Parathyroid adenoma (tissue), 2 donors: ENCODE measurements around the gene USH2A.

Experiments used
- H2AFZ ChIP-seq: fragments of 300-600 bp; sonication (generic); one replicate; pipeline ENCODE4 v1.7.0; 2017; ENCODE audit warnings: antibody characterized with exemption, mild to moderate bottlenecking
- H3K27ac ChIP-seq: fragments of 300-600 bp; sonication (generic); one replicate; pipeline ENCODE4 v1.7.0; 2017
- H3K27me3 ChIP-seq: fragments of 300-600 bp; sonication (generic); one replicate; pipeline ENCODE4 v1.7.0; 2017; ENCODE audit warnings: low read length; ENCODE audit not compliant: control insufficient read depth, insufficient read depth
- H3K36me3 ChIP-seq: fragments of 300-600 bp; sonication (generic); one replicate; pipeline ENCODE4 v1.7.0; 2017; ENCODE audit warnings: low read length; ENCODE audit not compliant: control insufficient read depth, insufficient read depth
- H3K4me1 ChIP-seq: fragments of 300-600 bp; sonication (generic); one replicate; pipeline ENCODE4 v1.7.0; 2017; ENCODE audit warnings: control low read depth
- H3K4me2 ChIP-seq: fragments of 300-600 bp; sonication (generic); one replicate; pipeline ENCODE4 v1.7.0; 2017; ENCODE audit warnings: low read length
- H3K4me3 ChIP-seq: fragments of 300-600 bp; sonication (generic); one replicate; pipeline ENCODE4 v1.7.0; 2017; ENCODE audit warnings: low read depth, low read length
- H3K79me2 ChIP-seq: fragments of 300-600 bp; sonication (generic); one replicate; pipeline ENCODE4 v1.7.0; 2017; ENCODE audit warnings: control low read depth
- H3K9ac ChIP-seq: fragments of 300-600 bp; sonication (generic); one replicate; pipeline ENCODE4 v1.7.0; 2017; ENCODE audit warnings: mild to moderate bottlenecking
- H3K9me3 ChIP-seq: fragments of 300-600 bp; sonication (generic); one replicate; pipeline ENCODE4 v1.7.0; 2017; ENCODE audit warnings: low read length; ENCODE audit not compliant: control insufficient read depth
- CTCF ChIP-seq: fragments of 300-600 bp; sonication (generic); IDR thresholded peaks from one replicate; pipeline ENCODE4 v1.7.0; 2017; ENCODE audit warnings: antibody characterized with exemption, mild to moderate bottlenecking
- donor health status: primary hyperparathyroidism.

Gene USH2A

GRCh38 chr1:215987092-215987875 is 436.0 kb downstream of the USH2A start:
- H3K4me2 ChIP-seq = no peak overlapping the region
- H3K4me1 ChIP-seq = no peaks in the 10 kb centered on the region
- H2AFZ ChIP-seq = no peak overlapping the region
- H3K27me3 ChIP-seq = no peaks in the 10 kb centered on the region
- no peaks in the 10 kb centered on the region for H3K79me2 ChIP-seq
- no peak overlapping the region for H3K27ac ChIP-seq
- no peak for TF ChIP-seq CTCF
- no peaks in the 10 kb centered on the region for H3K9me3 ChIP-seq
- H3K4me3 ChIP-seq = no peak overlapping the region
- no peak overlapping the region for H3K9ac ChIP-seq
- no peaks in the 10 kb centered on the region for H3K36me3 ChIP-seq

GRCh38 chr1:215986401-215986800 is 436.8 kb downstream of the USH2A start:
- H3K4me2 ChIP-seq = no peak overlapping the region
- TF ChIP-seq CTCF = no peak
- H3K9ac ChIP-seq = no peak overlapping the region
- no peaks in the 10 kb centered on the region for H3K4me1 ChIP-seq
- H3K9me3 ChIP-seq = no peaks in the 10 kb centered on the region
- no peaks in the 10 kb centered on the region for H3K36me3 ChIP-seq
- no peaks in the 10 kb centered on the region for H3K79me2 ChIP-seq
- no peak overlapping the region for H3K4me3 ChIP-seq
- H2AFZ ChIP-seq = no peak overlapping the region
- H3K27ac ChIP-seq = no peak overlapping the region
- no peaks in the 10 kb centered on the region for H3K27me3 ChIP-seq

DNA sequence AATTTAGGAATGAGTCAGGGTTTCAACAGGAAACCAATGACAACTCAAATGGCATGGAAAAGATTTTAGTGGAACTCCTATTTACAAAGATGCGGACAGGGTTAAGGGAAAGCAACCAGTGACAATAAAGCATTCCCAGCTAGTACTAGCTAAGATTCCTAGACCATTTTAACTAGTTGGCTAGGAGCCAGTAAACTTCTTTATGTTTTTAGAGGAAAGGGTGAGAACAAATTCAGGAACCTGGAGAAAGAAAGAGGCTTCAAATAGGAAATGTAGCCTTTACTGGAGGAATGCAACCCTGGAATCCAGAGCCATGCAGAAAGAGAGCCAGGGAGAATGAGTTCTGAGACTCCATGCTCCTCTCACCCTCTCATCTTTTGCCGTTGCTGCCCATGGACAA is 439.6 kb downstream of the USH2A start:
- no peak overlapping the region for H3K9ac ChIP-seq
- H3K36me3 ChIP-seq = no peaks in the 10 kb centered on the region
- H3K4me2 ChIP-seq = no peak overlapping the region
- H3K27ac ChIP-seq = no peak overlapping the region
- H2AFZ ChIP-seq = no peak overlapping the region
- H3K27me3 ChIP-seq = no peaks in the 10 kb centered on the region
- no peaks in the 10 kb centered on the region for H3K9me3 ChIP-seq
- H3K4me3 ChIP-seq = no peak overlapping the region
- no peaks in the 10 kb centered on the region for H3K4me1 ChIP-seq
- no peaks in the 10 kb centered on the region for H3K79me2 ChIP-seq
- no peak for TF ChIP-seq CTCF

- Histone ChIP-seq H3K27ac (no peak overlapping the region), H3K79me2 (no peaks in the 10 kb centered on the region), H3K9me3 (no peaks in the 10 kb centered on the region), H2AFZ (no peak overlapping the region), H3K4me3 (no peak overlapping the region), H3K27me3 (no peaks in the 10 kb centered on the region), H3K4me1 (no peaks in the 10 kb centered on the region), H3K4me2 (no peak overlapping the region), H3K36me3 (no peaks in the 10 kb centered on the region), H3K9ac (no peak overlapping the region)
- no peak for TF ChIP-seq CTCF
These were observed 451.3 kb downstream of the USH2A start for GRCh38 chr1:215971793-215972441.

DNA sequence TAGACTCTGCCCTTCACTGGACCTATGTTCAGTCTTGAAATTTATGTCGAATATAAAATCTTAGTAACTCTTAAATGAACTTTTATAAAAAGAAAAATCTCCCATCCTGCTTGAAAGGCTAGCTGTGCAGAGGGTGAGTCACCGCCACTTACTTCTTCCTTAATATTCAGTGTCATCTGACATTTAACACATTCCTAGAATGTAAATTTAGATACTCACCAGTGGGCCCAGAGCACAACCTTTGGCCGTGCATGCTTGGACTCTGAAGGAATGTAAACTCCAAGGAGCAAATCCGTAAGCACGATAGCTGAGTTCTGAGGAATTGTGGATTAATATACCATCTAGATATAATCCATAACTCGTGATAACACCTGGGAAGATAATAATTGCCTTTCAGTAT is 452.8 kb downstream of the USH2A start:
- H3K4me3 ChIP-seq = no peak overlapping the region
- H3K27me3 ChIP-seq = no peaks in the 10 kb centered on the region
- TF ChIP-seq CTCF = no peak
- no peaks in the 10 kb centered on the region for H3K36me3 ChIP-seq
- no peaks in the 10 kb centered on the region for H3K9me3 ChIP-seq
- no peaks in the 10 kb centered on the region for H3K4me1 ChIP-seq
- H2AFZ ChIP-seq = no peak overlapping the region
- H3K4me2 ChIP-seq = no peak overlapping the region
- H3K27ac ChIP-seq = no peak overlapping the region
- no peaks in the 10 kb centered on the region for H3K79me2 ChIP-seq
- H3K9ac ChIP-seq = no peak overlapping the region
